Uterus (tissue), 4 donors: ENCODE results near the gene PLEKHG1. TPM values are rescaled to one million over a fixed set of nuclear protein-coding genes. Genes with fewer than 3 reads are reported as not detected.

ENCODE experiments used
- DNase-seq, 2 donors: peaks; one replicate each; pipeline ENCODE4 v3.0.0-alpha.2; 2019 to 2020
- H3K27ac ChIP-seq, 2 donors: fragments of 200-600 bp; sonication (generic); 1 replicate in 1 of 2; 2 replicates in 1 of 2; pipeline ENCODE4 v1.5.1; 2016 to 2018
- H3K27me3 ChIP-seq, 2 donors: fragments of 200-600 bp; sonication (generic); one replicate each; pipeline ENCODE4 v1.5.1; 2018 to 2019; ENCODE audit warnings: control low read depth in 1 of 2
- H3K36me3 ChIP-seq, 2 donors: fragments of 200-600 bp; sonication (generic); one replicate each; pipeline ENCODE4 v1.5.1; 2019; ENCODE audit warnings: control low read depth in 1 of 2
- H3K4me1 ChIP-seq, 2 donors: fragments of 200-600 bp; sonication (generic); one replicate each; pipeline ENCODE4 v1.5.1; 2018 to 2019; ENCODE audit warnings: control low read depth in 1 of 2
- H3K4me3 ChIP-seq, 2 donors: fragments of 200-600 bp; sonication (generic); 1 replicate in 1 of 2; 2 replicates in 1 of 2; pipeline ENCODE4 v1.5.1; 2018 to 2019; ENCODE audit warnings: mild to moderate bottlenecking in 1 of 2
- H3K9me3 ChIP-seq, 2 donors: fragments of 200-600 bp; sonication (generic); one replicate each; pipeline ENCODE4 v1.5.1; 2019; ENCODE audit warnings: control low read depth in 1 of 2
- POLR2A ChIP-seq, 2 donors: fragments of 450-650 bp; IDR thresholded peaks; one replicate each; pipeline ENCODE4 v1.6.1; 2016; ENCODE audit warnings: antibody characterized with exemption in 2 of 2, mild to moderate bottlenecking in 1 of 2, moderate library complexity in 1 of 2
- intact Hi-C: fragments of 100-400 bp; cut with DNase I; formaldehyde crosslinking; loops from one replicate; pipeline ENCODE4 v1.15.1; 2023; ENCODE audit warnings: low total_unique reads
- total RNA-seq, 4 donors: library from RNA; depleted of rRNA in 3 of 4; stranded (reverse); fragments of >200 nt in 3 of 4; gene quantifications; one replicate each; pipeline versions ENCODE4 v1.1.0 to v1.2.4, GENCODE V29; 2014 to 2023
- TF ChIP-seq, protein P1 (sequence below), 4 experiments: fragments of 200-600 bp in 2 of 4; fragments of 450-650 bp in 2 of 4; sonication (generic) in 2 of 4; IDR thresholded peaks; one replicate each; pipeline ENCODE4 v1.5.1; 2016 to 2019; ENCODE audit warnings: antibody characterized with exemption in 4 of 4, mild to moderate bottlenecking in 2 of 4, moderate library complexity in 1 of 4
- donor health status: DM: yes; HTN: yes; CAD: no.

Gene PLEKHG1
- total RNA-seq, 4 donors from 2014 or later, result 7.2 to 50.3 (median 33.0) TPM

DNA sequence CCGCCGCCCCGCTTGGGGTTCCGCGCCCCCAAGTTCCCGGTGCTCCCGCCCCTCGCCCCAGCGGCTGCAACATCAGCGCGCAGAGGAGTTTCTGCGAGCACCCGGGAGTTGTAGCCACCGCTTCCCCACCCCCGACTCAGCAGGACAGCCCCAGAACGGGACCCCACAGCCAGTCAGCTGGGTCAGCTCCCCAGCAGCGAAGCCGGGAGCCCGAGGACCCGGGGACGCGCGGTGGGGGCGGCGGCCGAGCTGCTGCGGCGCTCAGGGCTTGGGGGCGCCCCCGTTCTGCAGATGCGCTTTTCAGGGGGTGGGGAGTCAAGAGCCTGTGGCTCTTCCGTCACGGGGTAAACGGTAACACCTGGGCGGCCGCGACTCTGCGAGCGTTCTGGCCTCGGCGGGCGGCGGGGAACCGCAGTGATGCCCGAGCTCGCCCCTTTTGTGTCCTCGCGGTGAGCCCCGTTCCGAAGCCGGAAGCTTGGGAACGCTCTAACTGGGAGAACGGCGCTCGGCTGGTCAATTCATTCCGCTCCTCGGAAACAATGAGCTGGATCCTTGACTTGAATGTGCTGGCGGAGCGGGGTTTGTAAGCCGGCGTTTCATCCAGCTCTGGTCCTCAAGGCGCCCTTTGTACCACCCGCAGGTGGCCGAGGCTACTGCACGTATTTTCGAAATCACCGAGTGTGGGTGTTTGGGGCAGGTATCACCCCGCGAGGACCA is 774 bp downstream of the PLEKHG1 start:
- intact Hi-C loops, result no loop called here
- Histone ChIP-seq H3K9me3 (no peaks in the 10 kb centered on the region), H3K4me3 (peak overlapping the region; percentile 48 to 81), H3K4me1 (no peaks in the 10 kb centered on the region), H3K27me3 (no peaks in the 10 kb centered on the region), H3K36me3 (no peaks in the 10 kb centered on the region), H3K27ac (peak overlapping the region; percentile 83 to 90)
- TF ChIP-seq POLR2A (IDR thresholded peaks at IDR 0.05), result peak in 1 of 2 donors; percentile 31
- TF ChIP-seq, protein P1, sequence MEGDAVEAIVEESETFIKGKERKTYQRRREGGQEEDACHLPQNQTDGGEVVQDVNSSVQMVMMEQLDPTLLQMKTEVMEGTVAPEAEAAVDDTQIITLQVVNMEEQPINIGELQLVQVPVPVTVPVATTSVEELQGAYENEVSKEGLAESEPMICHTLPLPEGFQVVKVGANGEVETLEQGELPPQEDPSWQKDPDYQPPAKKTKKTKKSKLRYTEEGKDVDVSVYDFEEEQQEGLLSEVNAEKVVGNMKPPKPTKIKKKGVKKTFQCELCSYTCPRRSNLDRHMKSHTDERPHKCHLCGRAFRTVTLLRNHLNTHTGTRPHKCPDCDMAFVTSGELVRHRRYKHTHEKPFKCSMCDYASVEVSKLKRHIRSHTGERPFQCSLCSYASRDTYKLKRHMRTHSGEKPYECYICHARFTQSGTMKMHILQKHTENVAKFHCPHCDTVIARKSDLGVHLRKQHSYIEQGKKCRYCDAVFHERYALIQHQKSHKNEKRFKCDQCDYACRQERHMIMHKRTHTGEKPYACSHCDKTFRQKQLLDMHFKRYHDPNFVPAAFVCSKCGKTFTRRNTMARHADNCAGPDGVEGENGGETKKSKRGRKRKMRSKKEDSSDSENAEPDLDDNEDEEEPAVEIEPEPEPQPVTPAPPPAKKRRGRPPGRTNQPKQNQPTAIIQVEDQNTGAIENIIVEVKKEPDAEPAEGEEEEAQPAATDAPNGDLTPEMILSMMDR (IDR thresholded peaks at IDR 0.05), result peak; percentile 28 to 56 (median 40)
- peak; percentile 63 to 69 for DNase-seq

DNA sequence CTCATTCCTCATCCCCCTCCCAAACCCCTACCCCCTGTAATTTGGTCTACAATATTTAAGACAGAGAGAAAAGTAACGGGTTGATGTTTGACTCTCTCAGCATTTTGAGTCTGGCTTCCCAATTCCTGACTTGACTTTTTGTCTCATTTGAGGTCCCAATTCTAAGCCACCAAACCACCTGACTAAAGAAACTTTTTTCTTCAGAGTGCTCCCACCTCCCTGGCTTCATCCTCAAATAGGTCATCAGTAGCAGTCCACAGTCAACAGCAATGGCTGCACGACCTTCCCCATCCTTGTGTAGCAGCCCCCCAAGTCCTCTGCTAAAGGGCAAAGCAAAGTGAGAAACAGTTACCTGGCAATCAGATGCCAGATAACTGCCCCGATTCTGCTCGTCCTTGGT is 1.8 kb downstream of the PLEKHG1 start:
- Histone ChIP-seq H3K27me3 (no peaks in the 10 kb centered on the region), H3K36me3 (no peaks in the 10 kb centered on the region), H3K9me3 (no peaks in the 10 kb centered on the region), H3K27ac (no peak overlapping the region), H3K4me3 (no peak overlapping the region), H3K4me1 (peaks cover 0 to 4% of the 10 kb centered on the region in 2 donors)
- intact Hi-C loops, result no loop called here
- TF ChIP-seq, protein P1 (IDR thresholded peaks at IDR 0.05), result no peak
- TF ChIP-seq POLR2A (IDR thresholded peaks at IDR 0.05), result no peak
- no peak for DNase-seq

DNA sequence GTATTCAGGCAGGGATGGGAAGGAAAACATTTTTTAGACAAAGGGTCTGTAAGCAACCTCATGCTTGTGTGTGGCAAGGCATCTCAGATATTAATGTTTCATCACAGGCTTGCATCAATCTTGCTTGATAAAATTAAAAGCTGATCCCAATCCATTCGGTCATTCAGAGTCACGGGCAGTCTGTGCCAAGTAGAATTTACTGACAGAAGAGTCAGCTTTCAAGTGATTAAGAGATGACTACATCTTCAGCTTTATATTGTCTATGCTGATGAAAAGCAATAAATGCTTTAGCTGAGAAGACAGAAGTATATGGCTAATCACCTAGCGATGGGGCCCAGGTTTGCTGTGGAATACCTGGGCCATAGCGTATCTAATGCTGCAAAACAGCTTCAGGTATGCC is 3.5 kb downstream of the PLEKHG1 start:
- intact Hi-C loops, result no loop called here
- Histone ChIP-seq H3K36me3 (no peaks in the 10 kb centered on the region), H3K27ac (no peak overlapping the region), H3K4me1 (peaks cover 0 to 9% of the 10 kb centered on the region in 2 donors), H3K9me3 (no peaks in the 10 kb centered on the region), H3K4me3 (no peak overlapping the region), H3K27me3 (no peaks in the 10 kb centered on the region)
- TF ChIP-seq POLR2A (IDR thresholded peaks at IDR 0.05), result no peak
- TF ChIP-seq, protein P1 (IDR thresholded peaks at IDR 0.05), result no peak
- no peak for DNase-seq

DNA sequence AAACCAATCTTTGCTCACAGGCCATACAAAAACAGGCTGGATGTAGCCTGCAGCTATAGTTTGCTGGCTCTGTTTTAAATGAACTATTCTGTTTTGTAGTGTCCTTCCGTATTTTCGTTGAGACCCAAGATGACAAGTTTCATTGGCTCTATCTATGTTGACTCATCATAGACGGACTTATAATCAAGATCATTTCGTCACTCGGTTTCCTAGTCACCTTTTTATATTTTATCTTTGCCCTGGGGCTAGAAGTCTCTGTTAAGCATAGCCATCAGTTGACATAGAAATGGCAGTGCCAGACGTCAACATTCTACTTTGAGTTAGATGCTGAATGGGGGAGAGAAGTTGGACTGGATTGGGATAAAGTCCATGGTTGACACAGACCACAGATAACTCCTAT is 4.8 kb downstream of the PLEKHG1 start:
- H3K27ac ChIP-seq, result no peak overlapping the region
- H3K9me3 ChIP-seq, result no peaks in the 10 kb centered on the region
- H3K27me3 ChIP-seq, result no peaks in the 10 kb centered on the region
- no peak for DNase-seq
- H3K36me3 ChIP-seq, result no peaks in the 10 kb centered on the region
- no peak overlapping the region for H3K4me3 ChIP-seq
- TF ChIP-seq, protein P1 (IDR thresholded peaks at IDR 0.05), result no peak
- no peak for TF ChIP-seq POLR2A (IDR thresholded peaks at IDR 0.05)
- peaks cover 0 to 9% of the 10 kb centered on the region in 2 donors for H3K4me1 ChIP-seq
- intact Hi-C loops, result no loop called here

DNA sequence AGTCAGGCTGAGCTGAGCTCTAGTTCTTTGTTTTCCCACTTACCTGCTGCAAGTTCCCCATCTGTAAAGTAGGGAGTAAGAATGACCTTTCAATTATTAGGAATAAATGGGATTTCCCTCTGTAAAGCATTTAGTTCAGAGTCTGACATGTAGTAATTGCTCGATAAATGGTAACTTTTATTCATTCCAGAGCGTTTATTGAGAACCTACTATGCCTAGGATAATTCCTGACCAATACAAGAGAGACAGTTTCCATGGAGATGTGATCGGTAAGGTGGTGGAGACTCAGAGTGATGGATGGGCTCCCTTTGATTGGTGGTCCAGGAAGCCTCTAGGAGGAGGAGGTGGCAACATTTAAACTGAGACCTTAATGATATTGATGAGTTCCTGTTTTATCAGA is 5.6 kb downstream of the PLEKHG1 start:
- intact Hi-C loops, result no loop called here
- H3K27ac ChIP-seq, result no peak overlapping the region
- DNase-seq, result no peak

More for the DNA sequence above, 5.6 kb downstream of the PLEKHG1 start:
- Histone ChIP-seq H3K4me1 (peaks cover 0 to 9% of the 10 kb centered on the region in 2 donors), H3K4me3 (no peak overlapping the region), H3K9me3 (no peaks in the 10 kb centered on the region), H3K27me3 (no peaks in the 10 kb centered on the region), H3K36me3 (no peaks in the 10 kb centered on the region)
- no peak for TF ChIP-seq POLR2A (IDR thresholded peaks at IDR 0.05)
- TF ChIP-seq, protein P1 (IDR thresholded peaks at IDR 0.05), result no peak
